Gastrocnemius medialis (tissue), 4 donors: ENCODE results near the gene SMC1B.

Source experiments
- POLR2A ChIP-seq, 2 donors: fragments of 450-650 bp; IDR thresholded peaks; one replicate each; pipeline ENCODE4 v1.6.1; 2017; ENCODE audit warnings: antibody characterized with exemption in 2 of 2, mild to moderate bottlenecking in 2 of 2, moderate library complexity in 2 of 2
- TF ChIP-seq, protein P1 (sequence below), 5 experiments: fragments of 450-650 bp in 3 of 5; fragments of 200-600 bp in 2 of 5; sonication (generic) in 2 of 5; IDR thresholded peaks in 4 of 5; conservative IDR thresholded peaks in 1 of 5; 1 replicate in 4 of 5; 2 replicates in 1 of 5; pipeline ENCODE4 v1.5.1; 2016 to 2019; ENCODE audit warnings: antibody characterized with exemption in 5 of 5, mild to moderate bottlenecking in 3 of 5, moderate library complexity in 3 of 5

DNA sequence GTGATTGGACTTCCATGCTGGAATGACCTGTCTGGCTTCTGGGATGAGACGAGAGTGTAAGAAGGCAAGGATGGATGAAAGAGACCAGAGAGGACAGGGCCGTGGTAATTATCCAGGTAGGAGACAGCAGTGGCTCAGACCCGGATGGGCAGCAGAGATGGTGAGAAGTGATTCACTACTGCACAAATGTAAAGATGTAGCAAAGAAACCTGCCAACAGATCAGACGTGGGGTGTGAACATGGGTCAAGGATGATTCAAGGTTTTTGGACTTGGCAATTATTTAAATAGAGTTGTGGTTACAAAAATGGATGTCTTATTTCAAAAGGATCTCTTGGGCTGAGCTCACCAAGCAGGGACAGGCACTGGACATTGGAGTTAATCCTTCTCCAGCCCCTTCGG lies 32.8 kb upstream of the SMC1B start:
- TF ChIP-seq, protein P1, sequence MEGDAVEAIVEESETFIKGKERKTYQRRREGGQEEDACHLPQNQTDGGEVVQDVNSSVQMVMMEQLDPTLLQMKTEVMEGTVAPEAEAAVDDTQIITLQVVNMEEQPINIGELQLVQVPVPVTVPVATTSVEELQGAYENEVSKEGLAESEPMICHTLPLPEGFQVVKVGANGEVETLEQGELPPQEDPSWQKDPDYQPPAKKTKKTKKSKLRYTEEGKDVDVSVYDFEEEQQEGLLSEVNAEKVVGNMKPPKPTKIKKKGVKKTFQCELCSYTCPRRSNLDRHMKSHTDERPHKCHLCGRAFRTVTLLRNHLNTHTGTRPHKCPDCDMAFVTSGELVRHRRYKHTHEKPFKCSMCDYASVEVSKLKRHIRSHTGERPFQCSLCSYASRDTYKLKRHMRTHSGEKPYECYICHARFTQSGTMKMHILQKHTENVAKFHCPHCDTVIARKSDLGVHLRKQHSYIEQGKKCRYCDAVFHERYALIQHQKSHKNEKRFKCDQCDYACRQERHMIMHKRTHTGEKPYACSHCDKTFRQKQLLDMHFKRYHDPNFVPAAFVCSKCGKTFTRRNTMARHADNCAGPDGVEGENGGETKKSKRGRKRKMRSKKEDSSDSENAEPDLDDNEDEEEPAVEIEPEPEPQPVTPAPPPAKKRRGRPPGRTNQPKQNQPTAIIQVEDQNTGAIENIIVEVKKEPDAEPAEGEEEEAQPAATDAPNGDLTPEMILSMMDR (IDR thresholded peaks at IDR 0.05 in 4 of 5, conservative IDR thresholded peaks at IDR 0.05 in 1 of 5) = no peak
- TF ChIP-seq POLR2A (IDR thresholded peaks at IDR 0.05) = no peak
